Right lobe of liver (tissue), 4 donors: Measurements from ENCODE around the gene DLG2.

Experiments used
- CTCF ChIP-seq, 4 donors: fragments of 200-600 bp in 3 of 4; fragments of 450-650 bp in 1 of 4; IDR thresholded peaks; one replicate each; pipeline versions ENCODE4 v1.5.1 to v1.8.0; 2016 to 2022; ENCODE audit warnings: antibody characterized with exemption in 4 of 4, mild to moderate bottlenecking in 2 of 4
- POLR2A ChIP-seq: fragments of 450-650 bp; IDR thresholded peaks from one replicate; pipeline ENCODE4 v1.6.1; 2017; ENCODE audit warnings: antibody characterized with exemption, mild to moderate bottlenecking
- donor health status: DM: no; HTN: no; CAD: no.
- donor health status: DM: no; HTN: no; CAD: no.
- donor health status: DM: no; HTN: yes; CAD: no.

GRCh38 chr11:85643191-85643614 lies 16.1 kb upstream of the DLG2 start:
- no peak for TF ChIP-seq CTCF (IDR thresholded peaks at IDR 0.05)
- no peak for TF ChIP-seq POLR2A
